Measurements from ENCODE around the gene UBR3. TPM values are rescaled to one million over a fixed set of nuclear protein-coding genes. Genes with fewer than 3 reads are reported as not detected.

The UBR3 gene
- total RNA-seq, 1 experiment from 2014 or later: 21.9 TPM

DNA sequence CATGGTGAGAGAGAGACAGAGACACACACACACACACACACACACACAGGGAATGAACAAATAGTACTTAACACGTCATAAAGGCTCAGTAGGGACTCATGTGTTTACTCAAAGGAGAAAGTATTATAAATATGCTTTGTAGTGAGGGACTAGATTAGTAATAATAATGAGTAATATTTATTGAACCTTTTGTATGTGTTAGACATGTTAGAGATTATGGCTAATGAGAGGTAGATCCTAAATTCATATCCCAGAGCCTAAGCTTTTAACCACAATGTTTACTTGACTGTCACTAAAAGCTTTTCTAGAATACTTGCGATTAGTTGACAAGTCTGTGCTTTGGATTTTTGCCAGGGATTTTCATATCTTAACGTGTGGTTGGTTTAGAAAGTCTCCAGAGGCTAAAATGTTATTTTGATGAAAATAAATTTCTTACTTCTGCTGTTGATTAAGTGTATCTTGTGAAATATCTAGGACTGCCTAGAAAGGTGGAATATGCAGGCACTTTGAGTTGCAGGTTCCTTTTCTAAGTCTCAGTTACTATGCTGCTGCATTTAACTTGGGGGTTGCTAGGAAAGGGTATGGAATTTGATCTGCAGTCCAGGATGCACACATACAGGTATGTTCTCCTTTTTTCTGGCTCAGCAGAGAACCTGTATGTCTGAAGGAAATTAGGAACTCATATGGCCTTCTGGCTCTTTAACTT lies 64.5 kb downstream of the UBR3 start:
- no peak for DNase-seq
- H2BK20ac ChIP-seq (ENCODE audit: low read depth, low read length, poor library complexity, severe bottlenecking): no peak overlapping the region
- no peak overlapping the region for H4K8ac ChIP-seq (replicated peaks; ENCODE audit: insufficient read length, low read depth, low read length)
- no peak overlapping the region for H3K4me2 ChIP-seq (ENCODE audit: insufficient read depth, insufficient read length, low read length)
- H3K14ac ChIP-seq (ENCODE audit: insufficient read depth, low read length): no peak overlapping the region
- no peaks in the 10 kb centered on the region for H3K79me1 ChIP-seq (ENCODE audit: insufficient read depth, low read depth, low read length, poor library complexity, severe bottlenecking)
- no peak overlapping the region for H3K4ac ChIP-seq (ENCODE audit: low read depth, low read length)
- H3K23me2 ChIP-seq (ENCODE audit: insufficient read length, low read depth, low read length, poor library complexity, severe bottlenecking): no peaks in the 10 kb centered on the region
- H2BK5ac ChIP-seq (ENCODE audit: insufficient read length, low read length): no peak overlapping the region
- H3K27me3 ChIP-seq (ENCODE audit: insufficient read depth, low read length): no peaks in the 10 kb centered on the region
- H2BK120ac ChIP-seq (ENCODE audit: low read depth, low read length, poor library complexity, severe bottlenecking): no peak overlapping the region
- WGBS (ENCODE audit: extremely low coverage, insufficient read length, low lambda C conversion rate): no CpG with 5 or more reads among the region's 3 CpGs
- no peak overlapping the region for H2AFZ ChIP-seq (ENCODE audit: low read length)
- TF ChIP-seq CTCF (conservative IDR thresholded peaks at IDR 0.05): no peak
- H3K18ac ChIP-seq (ENCODE audit: insufficient read length, low read depth, low read length): no peak overlapping the region
- H3K9me3 ChIP-seq (ENCODE audit: control insufficient read depth, low read depth, low read length): no peaks in the 10 kb centered on the region
- no peak overlapping the region for H2BK12ac ChIP-seq (ENCODE audit: insufficient read length, low read depth, low read length)
- H3K4me1 ChIP-seq (ENCODE audit: insufficient read depth, low read length): no peaks in the 10 kb centered on the region
- no peak overlapping the region for H2BK15ac ChIP-seq (ENCODE audit: low read depth, low read length)
- H3K9ac ChIP-seq (ENCODE audit: extremely low read depth, insufficient read length, low read length): no peak overlapping the region
- peaks cover 0 to 8% (median 0%) of the 10 kb centered on the region in 3 experiments; a peak in 2 of 7 replicates for H3K36me3 Mint-ChIP-seq (ENCODE audit: insufficient read depth in 1 of 3, low read depth in 3 of 3)
- H4K5ac ChIP-seq (ENCODE audit: insufficient read length, low read depth, low read length): no peak overlapping the region
- H4K20me1 ChIP-seq (ENCODE audit: control insufficient read depth, insufficient read depth, insufficient read length): no peaks in the 10 kb centered on the region
- H3K56ac ChIP-seq (ENCODE audit: insufficient read length, low read depth, low read length): no peak overlapping the region
- H3K27ac ChIP-seq (ENCODE audit: insufficient read length, low read depth, low read length): no peak overlapping the region
- no peaks in the 10 kb centered on the region for H3K27me3 Mint-ChIP-seq (ENCODE audit: low read depth)
- no peak overlapping the region for H3T11ph ChIP-seq (ENCODE audit: low read length)
- H3K4me3 Mint-ChIP-seq: no peak overlapping the region
- H3K4me1 Mint-ChIP-seq: peaks cover 4 to 6% of the 10 kb centered on the region in 2 experiments; a peak in 3 of 4 replicates
- H3K79me2 ChIP-seq (ENCODE audit: insufficient read depth, low read length): no peaks in the 10 kb centered on the region
- no peak overlapping the region; a peak in 1 of 7 replicates for H3K27ac Mint-ChIP-seq
- no peaks in the 10 kb centered on the region for H3K9me3 Mint-ChIP-seq
- H2AK5ac ChIP-seq (ENCODE audit: insufficient read length, low read length): no peak overlapping the region
- H4K91ac ChIP-seq (ENCODE audit: insufficient read length, low read depth, low read length): no peak overlapping the region
- H3K23ac ChIP-seq (ENCODE audit: insufficient read length, low read depth, low read length): no peak overlapping the region

Measured in H9 (cell line).